Right atrium auricular region (tissue), 2 donors: ENCODE measurements around the gene KIF14. TPM values are rescaled to one million over a fixed set of nuclear protein-coding genes. Genes with fewer than 3 reads are reported as not detected.

Source experiments
- DNase-seq: peaks from one replicate; pipeline ENCODE4 v3.0.0-alpha.2; 2019; ENCODE audit warnings: low spot score
- H3K27ac ChIP-seq, 2 donors: fragments of 200-600 bp; sonication (generic); 1 replicate in 1 of 2; 2 replicates in 1 of 2; pipeline ENCODE4 v1.5.1; 2016 to 2019
- H3K27me3 ChIP-seq, 2 donors: fragments of 200-600 bp; sonication (generic); one replicate each; pipeline versions ENCODE4 v1.5.1 to v1.6.0; 2017 to 2019
- H3K36me3 ChIP-seq: fragments of 200-600 bp; sonication (generic); one replicate; pipeline ENCODE4 v1.5.1; 2016
- H3K4me1 ChIP-seq, 2 donors: fragments of 200-600 bp; sonication (generic); one replicate each; pipeline versions ENCODE4 v1.5.1 to v1.6.0; 2017 to 2019
- H3K4me3 ChIP-seq, 2 donors: fragments of 200-600 bp; sonication (generic); 1 replicate in 1 of 2; 2 replicates in 1 of 2; pipeline ENCODE4 v1.5.1; 2017 to 2019; ENCODE audit warnings: mild to moderate bottlenecking in 1 of 2, moderate library complexity in 1 of 2
- H3K9me3 ChIP-seq, 2 donors: fragments of 200-600 bp; sonication (generic); one replicate each; pipeline ENCODE4 v1.5.1; 2019
- total RNA-seq, 2 donors: library from RNA; depleted of rRNA; stranded (reverse); fragments of >200 nt; gene quantifications; one replicate each; pipeline ENCODE4 v1.1.0, GENCODE V29; 2016
- TF ChIP-seq, protein P1 (sequence below), 2 donors: fragments of 200-600 bp; sonication (generic); IDR thresholded peaks; one replicate each; pipeline ENCODE4 v1.5.1; 2019; ENCODE audit warnings: antibody characterized with exemption in 2 of 2

The KIF14 gene
- total RNA-seq, 2 donors from 2014 or later = 0.41 TPM; not detected in 1

DNA sequence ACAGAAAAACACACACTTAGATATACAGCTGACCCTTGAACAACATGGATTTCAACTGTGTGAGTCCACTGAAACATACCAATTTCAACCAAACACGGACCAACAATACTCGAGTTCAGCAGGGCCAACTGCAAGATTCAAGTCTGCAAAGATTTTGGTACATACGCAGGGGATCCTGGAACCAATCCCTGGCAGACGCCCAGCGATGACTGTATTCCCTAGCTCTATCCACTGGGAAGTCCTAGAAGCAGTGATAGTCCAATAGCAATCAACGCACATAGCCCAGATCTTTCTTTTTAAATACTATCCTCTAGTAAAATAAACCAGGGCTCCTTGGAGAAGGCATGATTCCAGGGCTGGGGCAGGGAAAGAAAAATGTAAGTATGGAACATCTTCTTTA, 40.2 kb upstream of the KIF14 start:
- Histone ChIP-seq H3K27me3 (no peaks in the 10 kb centered on the region), H3K4me1 (peaks cover 0 to 2% of the 10 kb centered on the region in 2 donors), H3K27ac (no peak overlapping the region), H3K4me3 (no peak overlapping the region), H3K36me3 (peaks cover 54% of the 10 kb centered on the region), H3K9me3 (no peaks in the 10 kb centered on the region)
- peak; percentile 70 for DNase-seq
- TF ChIP-seq, protein P1, sequence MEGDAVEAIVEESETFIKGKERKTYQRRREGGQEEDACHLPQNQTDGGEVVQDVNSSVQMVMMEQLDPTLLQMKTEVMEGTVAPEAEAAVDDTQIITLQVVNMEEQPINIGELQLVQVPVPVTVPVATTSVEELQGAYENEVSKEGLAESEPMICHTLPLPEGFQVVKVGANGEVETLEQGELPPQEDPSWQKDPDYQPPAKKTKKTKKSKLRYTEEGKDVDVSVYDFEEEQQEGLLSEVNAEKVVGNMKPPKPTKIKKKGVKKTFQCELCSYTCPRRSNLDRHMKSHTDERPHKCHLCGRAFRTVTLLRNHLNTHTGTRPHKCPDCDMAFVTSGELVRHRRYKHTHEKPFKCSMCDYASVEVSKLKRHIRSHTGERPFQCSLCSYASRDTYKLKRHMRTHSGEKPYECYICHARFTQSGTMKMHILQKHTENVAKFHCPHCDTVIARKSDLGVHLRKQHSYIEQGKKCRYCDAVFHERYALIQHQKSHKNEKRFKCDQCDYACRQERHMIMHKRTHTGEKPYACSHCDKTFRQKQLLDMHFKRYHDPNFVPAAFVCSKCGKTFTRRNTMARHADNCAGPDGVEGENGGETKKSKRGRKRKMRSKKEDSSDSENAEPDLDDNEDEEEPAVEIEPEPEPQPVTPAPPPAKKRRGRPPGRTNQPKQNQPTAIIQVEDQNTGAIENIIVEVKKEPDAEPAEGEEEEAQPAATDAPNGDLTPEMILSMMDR (IDR thresholded peaks at IDR 0.05) = no peak

DNA sequence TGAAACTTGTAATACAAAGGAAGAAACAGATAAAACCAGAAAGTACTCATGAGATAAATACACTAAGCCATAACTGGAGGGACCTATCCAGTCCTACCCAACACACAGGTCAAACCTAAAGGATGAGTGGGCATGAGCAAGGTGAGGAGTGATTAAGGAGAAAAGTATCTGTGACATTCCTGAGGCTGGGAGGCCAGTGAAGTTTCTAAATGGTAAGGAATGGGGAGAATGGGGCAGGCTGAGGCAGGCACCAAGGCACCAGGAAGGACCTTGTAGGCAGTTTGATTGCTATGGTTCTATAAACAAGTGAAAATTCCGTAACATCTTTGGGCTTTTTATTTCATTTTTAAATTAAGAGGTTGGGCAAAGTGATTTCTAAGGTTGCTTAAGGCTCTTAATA, 38.7 kb upstream of the KIF14 start:
- no peak for DNase-seq
- no peaks in the 10 kb centered on the region for H3K9me3 ChIP-seq
- no peaks in the 10 kb centered on the region for H3K4me1 ChIP-seq
- H3K36me3 ChIP-seq = peaks cover 62% of the 10 kb centered on the region
- H3K4me3 ChIP-seq = no peak overlapping the region
- TF ChIP-seq, protein P1 (IDR thresholded peaks at IDR 0.05) = no peak
- no peak overlapping the region for H3K27ac ChIP-seq
- H3K27me3 ChIP-seq = no peaks in the 10 kb centered on the region

DNA sequence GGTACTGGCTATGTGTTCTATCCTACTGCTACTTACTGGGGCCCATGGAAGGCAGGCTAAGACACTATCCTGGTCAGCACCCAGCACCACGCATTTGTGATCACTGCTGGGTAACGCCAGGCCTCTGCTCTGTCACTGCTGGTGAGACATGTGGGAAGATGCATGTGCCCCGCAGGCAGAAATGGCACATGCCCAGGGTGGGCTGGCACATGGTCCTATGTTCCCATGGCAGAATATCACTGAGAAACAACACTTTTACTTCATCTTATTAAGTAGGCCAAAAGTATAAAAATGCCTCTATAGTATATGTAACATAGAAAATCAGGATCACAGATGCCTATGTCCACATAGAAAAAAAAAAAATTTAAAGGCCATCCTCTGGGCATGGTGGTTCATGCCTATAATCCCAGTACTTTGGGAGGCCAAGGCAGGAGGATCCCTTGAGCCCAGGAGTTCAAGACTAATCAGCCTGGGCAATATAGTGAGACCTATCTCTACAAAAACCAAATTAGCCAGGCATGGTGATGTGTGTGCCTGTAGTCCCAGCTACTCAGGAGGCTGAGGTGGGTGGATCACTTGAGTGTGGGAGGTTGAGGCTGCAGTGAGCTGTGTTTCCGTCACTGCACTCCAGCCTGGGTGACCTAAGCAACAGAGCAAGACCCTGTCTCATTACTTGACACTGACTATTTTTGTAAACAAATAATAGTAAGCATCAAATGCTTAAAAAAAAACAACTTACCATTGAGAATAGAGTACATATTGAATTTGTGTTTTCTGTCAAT, 37.7 kb upstream of the KIF14 start:
- Histone ChIP-seq H3K4me1 (no peaks in the 10 kb centered on the region), H3K27me3 (no peaks in the 10 kb centered on the region), H3K4me3 (no peak overlapping the region), H3K36me3 (peaks cover 62% of the 10 kb centered on the region), H3K27ac (no peak overlapping the region), H3K9me3 (no peaks in the 10 kb centered on the region)
- TF ChIP-seq, protein P1 (IDR thresholded peaks at IDR 0.05) = no peak
- DNase-seq = no peak

DNA sequence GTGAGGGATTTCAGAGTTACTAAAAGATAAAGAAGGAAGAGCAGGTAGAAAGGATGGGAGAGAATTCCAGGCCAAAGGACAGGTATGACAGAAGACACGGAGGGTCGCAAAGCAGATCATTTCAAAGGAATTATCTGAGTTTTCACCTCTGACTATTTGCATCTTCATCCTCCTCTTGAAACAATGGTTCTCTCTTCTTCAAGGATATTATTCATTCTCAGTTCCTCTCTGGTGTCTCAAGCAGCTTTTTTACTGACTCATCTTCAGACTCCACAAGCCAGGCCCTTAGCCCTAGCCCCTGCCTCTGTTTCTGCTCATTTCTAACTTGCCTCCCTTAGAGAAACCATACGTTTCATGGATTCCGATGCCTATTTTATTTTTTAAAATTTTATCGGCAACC, 34.1 kb upstream of the KIF14 start:
- H3K27me3 ChIP-seq = no peaks in the 10 kb centered on the region
- H3K9me3 ChIP-seq = no peaks in the 10 kb centered on the region
- H3K27ac ChIP-seq = no peak overlapping the region
- DNase-seq = no peak
- TF ChIP-seq, protein P1 (IDR thresholded peaks at IDR 0.05) = no peak
- H3K4me1 ChIP-seq = no peaks in the 10 kb centered on the region
- no peak overlapping the region for H3K4me3 ChIP-seq
- peaks cover 40% of the 10 kb centered on the region for H3K36me3 ChIP-seq

DNA sequence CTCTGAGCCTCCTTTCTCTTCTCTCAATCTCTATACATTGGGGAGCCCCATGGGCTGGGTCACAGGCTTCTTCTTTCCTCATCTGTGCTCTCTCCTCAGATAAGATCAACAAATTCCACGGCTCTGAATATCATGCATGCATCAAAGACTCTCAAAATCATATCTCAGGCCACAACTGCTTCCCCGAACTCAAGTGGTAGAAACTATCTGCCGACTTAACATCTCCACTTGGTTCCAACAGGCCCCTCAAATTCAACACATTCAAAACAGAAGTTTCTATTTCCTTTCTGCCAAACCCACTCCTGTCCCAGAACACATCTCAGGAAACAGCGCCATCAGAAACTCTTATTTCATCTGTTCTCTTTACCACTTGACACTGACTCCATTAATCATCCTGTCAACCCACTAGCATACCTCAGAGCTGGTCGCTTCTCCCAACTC, 32.5 kb upstream of the KIF14 start:
- no peak overlapping the region for H3K4me3 ChIP-seq
- H3K27me3 ChIP-seq = no peaks in the 10 kb centered on the region
- TF ChIP-seq, protein P1 (IDR thresholded peaks at IDR 0.05) = no peak
- no peaks in the 10 kb centered on the region for H3K9me3 ChIP-seq
- no peaks in the 10 kb centered on the region for H3K4me1 ChIP-seq
- DNase-seq = no peak
- H3K27ac ChIP-seq = no peak overlapping the region
- peaks cover 32% of the 10 kb centered on the region for H3K36me3 ChIP-seq

DNA sequence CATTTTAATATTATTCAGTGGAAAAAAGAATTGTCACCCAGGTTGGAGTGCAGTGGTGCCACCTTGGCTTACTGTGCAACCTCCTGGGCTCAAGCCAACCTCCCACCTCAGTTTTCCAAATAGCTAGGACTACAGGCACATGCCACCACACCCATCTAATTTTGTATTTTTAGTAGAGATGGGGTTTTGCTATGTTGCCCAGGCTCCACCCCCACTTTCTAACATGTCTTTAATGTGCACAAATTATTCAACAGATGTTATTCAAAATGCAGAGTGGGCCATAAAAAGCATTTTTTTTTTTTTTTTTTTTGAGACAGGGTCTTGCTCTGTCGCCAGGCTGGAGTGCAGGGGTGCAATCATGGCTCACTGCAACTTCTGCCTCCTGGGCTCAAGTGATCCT, 31.8 kb upstream of the KIF14 start:
- Histone ChIP-seq H3K4me3 (no peak overlapping the region), H3K4me1 (no peaks in the 10 kb centered on the region), H3K27ac (no peak overlapping the region), H3K9me3 (no peaks in the 10 kb centered on the region), H3K27me3 (no peaks in the 10 kb centered on the region), H3K36me3 (peaks cover 28% of the 10 kb centered on the region)
- DNase-seq = no peak
- TF ChIP-seq, protein P1 (IDR thresholded peaks at IDR 0.05) = no peak
